ENCODE measurements around the gene IPO5.

Gene IPO5

GRCh38 chr13:98066636-98067035, 113.2 kb downstream of the IPO5 start:
- no peaks in the 10 kb centered on the region for H3K4me1 ChIP-seq (ENCODE audit: control extremely low read depth in 1 of 4, control insufficient read depth in 4 of 4, insufficient read depth in 4 of 4, low read length in 3 of 4)
- ChIA-PET CTCF (no interaction called here), POLR2A (no interaction called here)
- 80% methylated on average over 3 of the region's 4 CpGs for WGBS (ENCODE audit: insufficient coverage)
- no peaks in the 10 kb centered on the region for H3K36me3 ChIP-seq (ENCODE audit: control insufficient read depth in 4 of 4, insufficient read depth in 4 of 4, low read length in 3 of 4)
- DNase-seq, result no peak
- no peaks in the 10 kb centered on the region for H3K9me3 ChIP-seq (ENCODE audit: control extremely low read depth in 1 of 5, control insufficient read depth in 4 of 5, insufficient read depth in 2 of 5, low read depth in 1 of 5, low read length in 4 of 5)
- no peak overlapping the region for H3K4me3 ChIP-seq (ENCODE audit: control insufficient read depth in 1 of 7, extremely low read depth in 1 of 7, insufficient read depth in 4 of 7, low read depth in 2 of 7, low read length in 6 of 7)
- H3K27ac ChIP-seq (ENCODE audit: insufficient read depth in 1 of 2, low read depth in 1 of 2, low read length in 2 of 2, poor library complexity in 1 of 2, severe bottlenecking in 2 of 2), result no peak overlapping the region
- peaks cover 0 to 4% (median 0%) of the 10 kb centered on the region in 5 experiments for H3K27me3 ChIP-seq (replicated peaks in 2 of 5; ENCODE audit: control insufficient read depth in 4 of 5, insufficient read depth in 5 of 5, low read length in 4 of 5)

GRCh38 chr13:98068521-98068920, 115.0 kb downstream of the IPO5 start:
- Histone ChIP-seq H3K4me3 (ENCODE audit: control insufficient read depth in 1 of 7, extremely low read depth in 1 of 7, insufficient read depth in 4 of 7, low read depth in 2 of 7, low read length in 6 of 7) (no peak overlapping the region), H3K9me3 (ENCODE audit: control extremely low read depth in 1 of 5, control insufficient read depth in 4 of 5, insufficient read depth in 2 of 5, low read depth in 1 of 5, low read length in 4 of 5) (no peaks in the 10 kb centered on the region), H3K27ac (ENCODE audit: insufficient read depth in 1 of 2, low read depth in 1 of 2, low read length in 2 of 2, poor library complexity in 1 of 2, severe bottlenecking in 2 of 2) (no peak overlapping the region), H3K36me3 (ENCODE audit: control insufficient read depth in 4 of 4, insufficient read depth in 4 of 4, low read length in 3 of 4) (no peaks in the 10 kb centered on the region), H3K4me1 (ENCODE audit: control extremely low read depth in 1 of 4, control insufficient read depth in 4 of 4, insufficient read depth in 4 of 4, low read length in 3 of 4) (no peaks in the 10 kb centered on the region), H3K27me3 (replicated peaks in 2 of 5; ENCODE audit: control insufficient read depth in 4 of 5, insufficient read depth in 5 of 5, low read length in 4 of 5) (peaks cover 0 to 2% (median 0%) of the 10 kb centered on the region in 5 experiments)
- ChIA-PET POLR2A (no interaction called here), CTCF (no interaction called here)
- WGBS (ENCODE audit: insufficient coverage), result 93% methylated on average over 6 of the region's 9 CpGs
- no peak for DNase-seq

GRCh38 chr13:98069985-98070384, 116.5 kb downstream of the IPO5 start:
- Histone ChIP-seq H3K9me3 (ENCODE audit: control extremely low read depth in 1 of 5, control insufficient read depth in 4 of 5, insufficient read depth in 2 of 5, low read depth in 1 of 5, low read length in 4 of 5) (no peaks in the 10 kb centered on the region), H3K27ac (ENCODE audit: insufficient read depth in 1 of 2, low read depth in 1 of 2, low read length in 2 of 2, poor library complexity in 1 of 2, severe bottlenecking in 2 of 2) (no peak overlapping the region), H3K36me3 (ENCODE audit: control insufficient read depth in 4 of 4, insufficient read depth in 4 of 4, low read length in 3 of 4) (no peaks in the 10 kb centered on the region), H3K4me3 (ENCODE audit: control insufficient read depth in 1 of 7, extremely low read depth in 1 of 7, insufficient read depth in 4 of 7, low read depth in 2 of 7, low read length in 6 of 7) (no peak overlapping the region), H3K27me3 (replicated peaks in 2 of 5; ENCODE audit: control insufficient read depth in 4 of 5, insufficient read depth in 5 of 5, low read length in 4 of 5) (peaks cover 0 to 2% (median 0%) of the 10 kb centered on the region in 5 experiments), H3K4me1 (ENCODE audit: control extremely low read depth in 1 of 4, control insufficient read depth in 4 of 4, insufficient read depth in 4 of 4, low read length in 3 of 4) (no peaks in the 10 kb centered on the region)
- POLR2A ChIA-PET, result no interaction called here
- CTCF ChIA-PET, result no interaction called here
- no CpG with 5 or more reads among the region's 1 CpG for WGBS (ENCODE audit: insufficient coverage)
- no peak for DNase-seq

- DNase-seq, result no peak
- Histone ChIP-seq H3K36me3 (ENCODE audit: control insufficient read depth in 4 of 4, insufficient read depth in 4 of 4, low read length in 3 of 4) (no peaks in the 10 kb centered on the region), H3K27ac (ENCODE audit: insufficient read depth in 1 of 2, low read depth in 1 of 2, low read length in 2 of 2, poor library complexity in 1 of 2, severe bottlenecking in 2 of 2) (no peak overlapping the region), H3K27me3 (replicated peaks in 2 of 5; ENCODE audit: control insufficient read depth in 4 of 5, insufficient read depth in 5 of 5, low read length in 4 of 5) (peaks cover 0 to 2% (median 0%) of the 10 kb centered on the region in 5 experiments), H3K9me3 (ENCODE audit: control extremely low read depth in 1 of 5, control insufficient read depth in 4 of 5, insufficient read depth in 2 of 5, low read depth in 1 of 5, low read length in 4 of 5) (no peaks in the 10 kb centered on the region), H3K4me3 (ENCODE audit: control insufficient read depth in 1 of 7, extremely low read depth in 1 of 7, insufficient read depth in 4 of 7, low read depth in 2 of 7, low read length in 6 of 7) (no peak overlapping the region), H3K4me1 (ENCODE audit: control extremely low read depth in 1 of 4, control insufficient read depth in 4 of 4, insufficient read depth in 4 of 4, low read length in 3 of 4) (no peaks in the 10 kb centered on the region)
- WGBS (ENCODE audit: insufficient coverage), result 88% methylated on average over 1 of the region's 1 CpG
- ChIA-PET CTCF (no interaction called here), POLR2A (interaction anchor here (0.6 kb wide), 1 partner anchor 21 kb away, joined by 3 read pairs; no protein-coding TSS in a partner anchor)
These were observed 117.8 kb downstream of the IPO5 start for GRCh38 chr13:98071316-98071715.

- no peak overlapping the region for H3K27ac ChIP-seq (ENCODE audit: insufficient read depth in 1 of 2, low read depth in 1 of 2, low read length in 2 of 2, poor library complexity in 1 of 2, severe bottlenecking in 2 of 2)
- no peaks in the 10 kb centered on the region for H3K36me3 ChIP-seq (ENCODE audit: control insufficient read depth in 4 of 4, insufficient read depth in 4 of 4, low read length in 3 of 4)
- peaks cover 0 to 2% (median 0%) of the 10 kb centered on the region in 5 experiments for H3K27me3 ChIP-seq (replicated peaks in 2 of 5; ENCODE audit: control insufficient read depth in 4 of 5, insufficient read depth in 5 of 5, low read length in 4 of 5)
- CTCF ChIA-PET, result no interaction called here
- no peaks in the 10 kb centered on the region for H3K4me1 ChIP-seq (ENCODE audit: control extremely low read depth in 1 of 4, control insufficient read depth in 4 of 4, insufficient read depth in 4 of 4, low read length in 3 of 4)
- POLR2A ChIA-PET, result no interaction called here
- no peak for DNase-seq
- no peak overlapping the region for H3K4me3 ChIP-seq (ENCODE audit: control insufficient read depth in 1 of 7, extremely low read depth in 1 of 7, insufficient read depth in 4 of 7, low read depth in 2 of 7, low read length in 6 of 7)
- no peaks in the 10 kb centered on the region for H3K9me3 ChIP-seq (ENCODE audit: control extremely low read depth in 1 of 5, control insufficient read depth in 4 of 5, insufficient read depth in 2 of 5, low read depth in 1 of 5, low read length in 4 of 5)
- WGBS (ENCODE audit: insufficient coverage), result no CpG with 5 or more reads among the region's 2 CpGs
These were observed 119.0 kb downstream of the IPO5 start for GRCh38 chr13:98072476-98072875.
